Neural cell (in vitro differentiated cells): ENCODE results near the gene OR10V1.

Source experiments
- EZH2 ChIP-seq: fragments of 200-600, 300-800 bp; shearing (Covaris generic), sonication (generic); IDR thresholded peaks from 2 replicates; pipeline ENCODE4 v1.6.1; 2014; ENCODE audit warnings: antibody characterized with exemption, low read length, borderline replicate concordance, mild to moderate bottlenecking; ENCODE audit not compliant: insufficient read depth, poor library complexity, severe bottlenecking
- TF ChIP-seq, protein P1 (sequence below): fragments of 450-650 bp; IDR thresholded peaks from 2 replicates; pipeline ENCODE4 v1.5.1; 2014; ENCODE audit warnings: antibody characterized with exemption, mild to moderate bottlenecking, moderate library complexity; ENCODE audit not compliant: poor library complexity, severe bottlenecking

DNA sequence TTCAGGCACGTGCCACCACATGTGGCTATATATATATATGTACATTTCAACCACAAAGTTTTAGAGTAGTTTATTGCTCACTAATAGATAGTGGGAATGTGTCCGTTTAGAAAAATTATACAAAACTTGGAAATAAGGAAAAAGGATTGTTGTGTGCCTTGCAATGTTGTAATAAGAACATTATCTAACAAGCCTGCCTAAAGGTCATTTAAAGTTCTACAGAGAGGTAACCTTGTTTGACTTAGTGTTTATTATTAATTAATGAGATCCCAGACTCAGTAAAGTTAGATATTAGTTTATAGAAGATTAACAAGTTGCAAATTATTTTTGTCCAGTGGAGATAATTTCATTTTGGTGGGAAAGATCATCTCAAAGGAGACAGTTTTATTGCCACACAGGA, 39.4 kb downstream of the OR10V1 start:
- TF ChIP-seq, protein P1, sequence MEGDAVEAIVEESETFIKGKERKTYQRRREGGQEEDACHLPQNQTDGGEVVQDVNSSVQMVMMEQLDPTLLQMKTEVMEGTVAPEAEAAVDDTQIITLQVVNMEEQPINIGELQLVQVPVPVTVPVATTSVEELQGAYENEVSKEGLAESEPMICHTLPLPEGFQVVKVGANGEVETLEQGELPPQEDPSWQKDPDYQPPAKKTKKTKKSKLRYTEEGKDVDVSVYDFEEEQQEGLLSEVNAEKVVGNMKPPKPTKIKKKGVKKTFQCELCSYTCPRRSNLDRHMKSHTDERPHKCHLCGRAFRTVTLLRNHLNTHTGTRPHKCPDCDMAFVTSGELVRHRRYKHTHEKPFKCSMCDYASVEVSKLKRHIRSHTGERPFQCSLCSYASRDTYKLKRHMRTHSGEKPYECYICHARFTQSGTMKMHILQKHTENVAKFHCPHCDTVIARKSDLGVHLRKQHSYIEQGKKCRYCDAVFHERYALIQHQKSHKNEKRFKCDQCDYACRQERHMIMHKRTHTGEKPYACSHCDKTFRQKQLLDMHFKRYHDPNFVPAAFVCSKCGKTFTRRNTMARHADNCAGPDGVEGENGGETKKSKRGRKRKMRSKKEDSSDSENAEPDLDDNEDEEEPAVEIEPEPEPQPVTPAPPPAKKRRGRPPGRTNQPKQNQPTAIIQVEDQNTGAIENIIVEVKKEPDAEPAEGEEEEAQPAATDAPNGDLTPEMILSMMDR = no peak
- TF ChIP-seq EZH2 = no peak
